ENCODE data around the gene CTSD.
A peak's percentile ranks its signal among the peaks of the same experiment; 100 is the strongest.

CTSD gene

GRCh38 chr11:1744891-1745700 lies 18.6 kb downstream of the CTSD start:
- no peak for DNase-seq (ENCODE audit: low read depth)

DNA sequence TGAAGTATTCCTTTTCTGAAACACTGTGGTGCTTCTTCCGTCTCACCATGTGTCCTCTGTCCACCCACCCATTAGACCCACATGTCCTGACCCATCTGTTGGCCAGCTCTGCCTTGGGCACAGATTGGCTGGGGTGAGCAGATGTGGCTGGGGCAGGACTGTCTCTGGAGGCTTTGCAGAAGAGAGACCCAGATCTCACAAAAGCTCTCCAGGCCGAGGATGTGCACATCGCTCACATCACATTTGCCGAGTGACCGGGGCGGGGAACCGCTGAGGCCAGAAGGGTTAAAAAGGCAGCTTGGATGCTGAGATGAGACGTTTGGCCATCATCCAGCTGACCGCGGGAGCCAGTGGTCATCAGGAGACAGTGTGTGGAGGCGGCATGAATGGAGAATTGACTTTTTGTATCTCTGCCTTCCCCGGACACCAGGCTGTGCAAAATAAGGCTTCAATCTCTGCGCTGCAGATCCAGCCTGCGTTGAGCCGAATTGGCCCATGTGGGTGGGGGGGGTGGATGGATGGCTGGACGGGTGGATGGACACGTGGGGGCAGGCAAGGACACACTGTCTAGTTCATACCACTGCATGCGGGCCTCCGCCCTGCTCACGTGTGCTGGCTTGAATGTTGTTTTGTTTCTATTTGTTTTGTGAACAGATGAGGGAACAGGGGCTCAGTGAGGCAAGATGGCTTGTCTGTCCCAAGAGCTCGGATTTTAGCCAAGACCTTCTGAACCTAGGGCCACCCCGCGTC lies 19.4 kb downstream of the CTSD start:
- peak; percentile 20 for DNase-seq (ENCODE audit: low read depth)

DNA sequence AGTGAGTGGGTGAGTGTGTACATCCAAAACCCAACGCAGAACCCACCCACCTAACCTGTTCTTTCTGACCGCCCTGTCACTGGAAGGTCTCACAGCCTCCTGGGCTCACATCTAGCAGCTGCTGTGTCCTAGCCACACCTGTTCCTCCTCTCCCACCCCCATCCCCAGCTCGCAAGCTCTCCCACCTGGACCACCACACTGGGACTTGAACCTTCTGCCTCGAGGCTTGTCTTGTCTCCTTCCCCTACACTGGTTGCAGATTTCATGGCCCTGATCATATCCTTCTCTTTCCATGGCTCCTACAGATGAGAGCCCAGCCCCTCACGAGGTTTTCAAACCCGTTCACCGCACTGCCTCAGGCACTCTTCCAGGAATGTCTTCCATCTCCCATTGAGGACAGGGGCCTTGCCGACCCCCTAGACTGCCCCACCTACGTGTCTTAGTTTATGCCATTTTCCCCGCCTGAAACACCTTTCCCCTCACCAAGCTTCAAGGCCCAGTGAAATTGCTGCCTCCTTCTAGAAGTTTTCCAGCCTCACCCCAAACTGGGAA lies 20.1 kb downstream of the CTSD start:
- no peak for DNase-seq (ENCODE audit: low read depth)

GRCh38 chr11:1742869-1743584 lies 20.7 kb downstream of the CTSD start:
- DNase-seq (ENCODE audit: low read depth): no peak

DNA sequence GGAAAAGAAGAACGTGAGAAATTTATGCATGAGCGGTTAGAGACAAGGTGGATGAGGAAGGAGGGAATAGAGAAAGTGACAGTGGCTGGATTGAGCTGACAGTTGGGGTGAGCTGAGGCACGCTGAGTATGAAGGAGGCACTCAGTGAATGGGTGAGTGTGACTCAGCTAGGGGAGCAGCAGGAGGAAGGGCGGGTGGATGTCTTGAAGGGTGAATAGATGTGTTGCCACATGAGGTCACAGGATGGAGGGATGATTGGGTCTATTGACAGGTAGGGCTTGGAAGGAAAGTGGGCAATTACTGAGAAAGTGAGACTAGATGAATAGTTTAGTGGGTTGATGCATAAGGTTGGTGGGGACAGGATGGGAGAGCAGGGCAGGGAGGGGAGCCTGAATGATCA lies 21.4 kb downstream of the CTSD start:
- no peak for DNase-seq (ENCODE audit: low read depth)

GRCh38 chr11:1741741-1742140 lies 22.0 kb downstream of the CTSD start:
- DNase-seq (ENCODE audit: low read depth): no peak

- DNase-seq (ENCODE audit: low read depth): no peak
These were observed 22.8 kb downstream of the CTSD start for GRCh38 chr11:1740786-1741530.

DNA sequence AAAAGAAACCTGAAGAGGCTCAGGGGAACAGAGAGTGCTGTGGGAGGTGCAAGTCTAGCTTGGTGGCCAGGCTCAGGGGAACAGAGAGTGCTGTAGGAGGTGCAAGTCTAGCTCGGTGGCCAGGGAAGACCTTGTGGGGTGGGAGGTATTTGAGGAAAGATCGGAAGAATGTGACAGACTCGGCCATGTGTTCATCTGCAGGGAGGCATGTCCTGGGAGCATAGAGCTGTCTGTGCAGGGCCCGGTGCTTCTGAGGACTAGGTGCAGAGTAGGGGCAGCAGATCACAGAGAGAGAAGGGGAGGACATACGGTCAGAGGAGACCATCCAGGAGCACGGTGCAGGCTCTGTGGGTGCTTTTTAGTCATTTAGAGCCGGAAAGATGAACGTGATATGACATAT lies 24.2 kb downstream of the CTSD start:
- DNase-seq (ENCODE audit: low read depth): no peak

GRCh38 chr11:1738380-1738779 lies 25.3 kb downstream of the CTSD start:
- DNase-seq (ENCODE audit: low read depth): no peak

GRCh38 chr11:1737080-1737757 lies 26.5 kb downstream of the CTSD start:
- DNase-seq (ENCODE audit: low read depth): no peak

GRCh38 chr11:1736447-1736992 lies 27.2 kb downstream of the CTSD start:
- DNase-seq (ENCODE audit: low read depth): no peak

DNA sequence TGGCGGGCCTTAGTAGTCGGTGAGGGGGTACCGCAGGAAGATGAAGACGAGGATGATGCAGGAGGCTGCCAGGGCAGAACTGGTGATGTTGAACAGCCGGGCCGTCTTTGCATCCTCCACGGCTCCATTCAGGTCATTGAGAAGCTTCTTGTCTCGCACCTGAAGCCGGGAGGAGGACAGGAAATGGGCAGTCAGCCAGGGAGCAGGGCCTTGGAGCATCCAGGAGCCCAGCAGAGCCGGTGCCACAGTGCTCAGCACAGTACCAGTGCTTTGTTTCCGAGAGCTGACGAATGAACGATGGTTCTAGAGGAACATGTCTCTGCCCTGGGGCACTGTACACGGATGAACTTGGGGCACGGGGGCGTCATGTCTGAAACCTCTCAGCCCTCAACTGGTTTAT lies 28.5 kb downstream of the CTSD start:
- DNase-seq (ENCODE audit: low read depth): no peak

DNA sequence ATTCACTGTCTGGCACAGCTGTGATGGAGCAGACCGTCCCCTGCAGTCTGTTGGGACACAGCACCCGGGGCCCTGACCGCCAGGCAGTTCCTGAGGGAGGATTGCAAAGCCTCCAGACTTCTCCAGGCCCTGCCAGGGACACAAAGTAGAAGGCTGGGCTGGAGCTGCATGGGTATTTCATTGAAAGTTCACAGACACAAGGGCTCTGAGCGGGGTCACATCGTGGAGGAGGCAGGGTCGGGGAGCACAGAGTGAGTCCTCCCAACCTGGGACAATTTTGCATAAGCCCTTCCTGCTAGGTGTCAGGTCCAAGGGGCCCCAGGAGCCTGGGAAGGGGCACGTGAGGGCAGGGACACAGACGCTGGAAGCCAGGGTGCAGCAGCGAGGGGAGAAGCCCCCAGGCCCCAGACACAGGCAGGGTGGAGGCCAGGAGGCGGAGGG lies 29.1 kb downstream of the CTSD start:
- DNase-seq (ENCODE audit: low read depth): no peak

- DNase-seq (ENCODE audit: low read depth): no peak
These were observed 29.7 kb downstream of the CTSD start for GRCh38 chr11:1733716-1734640.

DNA sequence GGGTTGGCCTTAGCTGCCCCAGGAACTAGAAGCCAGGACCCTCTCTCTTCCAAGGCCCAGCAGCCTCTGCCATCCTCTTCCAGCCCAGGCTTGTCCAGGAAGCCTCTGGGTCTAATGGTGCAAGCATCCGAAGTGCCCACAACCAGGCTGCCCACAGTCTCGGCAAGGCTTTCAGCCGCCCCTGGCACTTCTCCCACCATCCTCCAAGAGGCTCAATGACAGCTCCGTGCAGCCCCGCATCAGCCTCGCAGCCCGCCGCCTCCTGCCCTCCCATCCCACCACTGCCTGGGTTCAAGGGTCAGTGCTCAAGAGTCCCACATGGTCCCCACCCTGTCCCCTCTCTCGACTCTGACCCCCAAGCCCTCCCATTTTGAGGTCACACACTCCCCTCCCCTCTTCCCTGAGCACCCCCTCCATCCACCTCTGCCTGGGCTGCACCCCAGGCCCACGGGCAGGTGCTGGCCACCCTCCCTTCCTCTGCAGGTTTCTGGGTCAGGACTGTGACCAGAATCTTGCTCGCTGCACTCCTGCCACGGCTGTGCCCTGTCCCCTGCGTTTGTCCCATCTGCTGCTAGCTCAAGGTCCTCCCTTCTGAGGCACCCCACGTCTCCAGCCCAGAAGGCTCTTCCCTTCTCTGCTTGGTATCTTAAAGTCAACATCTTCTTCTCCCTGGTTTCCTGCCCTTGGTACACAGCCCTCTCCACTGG lies 30.6 kb downstream of the CTSD start:
- no peak for DNase-seq (ENCODE audit: low read depth)

DNA sequence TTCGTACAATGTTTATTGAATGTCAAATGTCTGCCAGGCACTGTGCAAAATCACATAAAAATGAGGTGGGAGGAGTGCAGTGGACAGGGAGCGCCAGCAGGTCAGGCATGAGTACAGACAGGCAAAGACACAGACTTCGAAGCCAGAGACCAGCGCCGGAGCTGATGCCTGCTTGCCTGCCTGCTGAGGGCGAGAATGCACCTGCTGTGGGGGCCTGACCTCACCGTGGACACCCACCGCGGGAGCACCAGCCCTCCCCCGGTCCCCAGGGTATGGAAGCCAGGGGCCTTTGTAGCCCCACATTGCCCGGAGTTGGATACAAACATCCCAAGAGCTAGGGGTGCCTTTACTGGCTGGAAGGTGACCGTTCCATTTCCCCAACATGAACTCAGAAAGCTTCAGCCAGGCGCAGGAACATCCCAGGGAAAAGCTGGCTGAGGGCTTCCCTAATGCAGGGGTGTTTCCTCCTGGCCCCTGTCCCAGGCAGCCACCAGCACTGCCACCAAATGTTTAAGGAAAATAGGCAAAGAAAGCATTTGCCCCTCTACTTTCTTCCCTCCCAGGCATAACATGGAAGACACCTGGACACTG lies 31.2 kb downstream of the CTSD start:
- no peak for DNase-seq (ENCODE audit: low read depth)

GRCh38 chr11:1731451-1732059 lies 32.2 kb downstream of the CTSD start:
- no peak for DNase-seq (ENCODE audit: low read depth)

- no peak for DNase-seq (ENCODE audit: low read depth)
These were observed 33.6 kb downstream of the CTSD start for GRCh38 chr11:1730059-1730629.
